H1 (cell line): ENCODE measurements around the gene ANKUB1. TPM values are rescaled to one million over a fixed set of nuclear protein-coding genes. Genes with fewer than 3 reads are reported as not detected.

Source experiments
- CTCF ChIA-PET: fragments of 300-600 bp; sonication (Branson Sonifier 250); formaldehyde crosslinking; loops from one replicate; lab custom pipeline; 2021; ENCODE audit not compliant: partially characterized antibody; lab: Charles Lee
- POLR2A ChIA-PET: fragments of 300-600 bp; sonication (Branson Sonifier 250); formaldehyde crosslinking; loops from one replicate; lab custom pipeline; 2021; ENCODE audit warnings: inconsistent platforms; ENCODE audit not compliant: partially characterized antibody; lab: Charles Lee
- DNase-seq, 2 experiments: peaks; one replicate each; pipeline versions ENCODE4 v3.0.0 to v3.0.0-alpha.2; 2010 to 2022; ENCODE audit warnings: low spot score in 2 of 2, low read depth in 1 of 2, mixed read lengths in 1 of 2
- FAIRE-seq: peaks from 2 replicates; lab custom pipeline; 2011; peaks lifted over from hg19 to GRCh38; lab: Jason Lieb, UNC
- H2AFZ ChIP-seq: 2 replicates; pipeline ENCODE4 v1.8.1; 2012; ENCODE audit warnings: low read length, inconsistent platforms
- H2AK5ac ChIP-seq: 2 replicates; pipeline ENCODE4 v1.6.1; 2013; ENCODE audit warnings: low read depth, low read length
- H2BK120ac ChIP-seq: replicated peaks from 2 replicates; pipeline ENCODE3; 2013; ENCODE audit warnings: low read depth, low read length, inconsistent platforms
- H2BK12ac ChIP-seq: 2 replicates; pipeline ENCODE4 v1.6.1; 2013; ENCODE audit warnings: low read depth, low read length
- H2BK15ac ChIP-seq: 2 replicates; pipeline ENCODE4 v1.6.1; 2013; ENCODE audit warnings: low read length
- H2BK20ac ChIP-seq: 2 replicates; pipeline ENCODE4 v1.6.1; 2013; ENCODE audit warnings: low read length
- H2BK5ac ChIP-seq: 2 replicates; pipeline ENCODE4 v1.6.1; 2013; ENCODE audit warnings: low read depth, low read length
- H3K14ac ChIP-seq: 2 replicates; pipeline ENCODE4 v1.6.1; 2013; ENCODE audit warnings: inconsistent platforms; ENCODE audit not compliant: insufficient read length
- H3K18ac ChIP-seq: 2 replicates; pipeline ENCODE4 v1.6.1; 2013; ENCODE audit warnings: low read length; ENCODE audit errors: extremely low read depth
- H3K23ac ChIP-seq: 2 replicates; pipeline ENCODE4 v1.6.1; 2013; ENCODE audit warnings: inconsistent platforms; ENCODE audit not compliant: insufficient read length
- H3K23me2 ChIP-seq: 2 replicates; pipeline ENCODE4 v1.6.1; 2013; ENCODE audit warnings: low read depth, low read length
- H3K27ac ChIP-seq: 2 replicates; pipeline ENCODE4 v1.6.1; 2011; ENCODE audit warnings: low read depth, low read length, inconsistent platforms
- H3K27me3 ChIP-seq, 4 experiments: replicated peaks in 1 of 4; 1 replicate in 1 of 4; 2 replicates in 3 of 4; pipeline versions ENCODE4 v1.6.1 to v1.8.1; 2011 to 2013; ENCODE audit warnings: low read length in 3 of 4, mild to moderate bottlenecking in 3 of 4, inconsistent platforms in 2 of 4, mixed read lengths in 2 of 4, moderate library complexity in 1 of 4; ENCODE audit not compliant: control insufficient read depth in 3 of 4, insufficient read depth in 3 of 4; ENCODE audit errors: extremely low read depth in 1 of 4
- H3K36me3 ChIP-seq, 4 experiments: 2 replicates each; pipeline versions ENCODE4 v1.6.1 to v1.8.1; 2011 to 2013; ENCODE audit warnings: mild to moderate bottlenecking in 4 of 4, low read length in 3 of 4, moderate library complexity in 2 of 4, control low read depth in 1 of 4, inconsistent platforms in 1 of 4; ENCODE audit not compliant: insufficient read depth in 4 of 4, control insufficient read depth in 2 of 4
- H3K4ac ChIP-seq: replicated peaks from 2 replicates; pipeline ENCODE3; 2013; ENCODE audit warnings: low read length, low read depth, mixed read lengths, inconsistent platforms; ENCODE audit not compliant: insufficient read length
- H3K4me1 ChIP-seq, 4 experiments: replicated peaks in 1 of 4; 1 replicate in 1 of 4; 2 replicates in 3 of 4; pipeline versions ENCODE4 v1.6.1 to v1.8.1; 2011 to 2013; ENCODE audit warnings: low read length in 3 of 4, inconsistent platforms in 2 of 4, mixed read lengths in 1 of 4; ENCODE audit not compliant: insufficient read depth in 4 of 4, control insufficient read depth in 3 of 4
- H3K4me2 ChIP-seq, 2 experiments: 2 replicates each; pipeline versions ENCODE4 v1.6.1 to v1.8.1; 2011 to 2013; ENCODE audit warnings: low read depth in 2 of 2, low read length in 2 of 2, control low read depth in 1 of 2, inconsistent platforms in 1 of 2, mild to moderate bottlenecking in 1 of 2; ENCODE audit not compliant: insufficient read depth in 1 of 2
- H3K4me3 ChIP-seq, 4 experiments: fragments of 200-600, 300-600 bp in 1 of 4; sonication (generic), shearing (Covaris generic), sonication (Bioruptor Twin) in 1 of 4; 2 replicates each; pipeline versions ENCODE4 v1.5.1 to v1.8.1; 2011 to 2016; ENCODE audit warnings: low read length in 4 of 4, low read depth in 3 of 4, control low read depth in 2 of 4, inconsistent platforms in 2 of 4, mild to moderate bottlenecking in 2 of 4, mixed read lengths in 1 of 4, moderate library complexity in 1 of 4; ENCODE audit not compliant: insufficient read depth in 2 of 4; ENCODE audit errors: extremely low read depth in 1 of 4
- H3K56ac ChIP-seq: replicated peaks from 2 replicates; pipeline ENCODE3; 2013; ENCODE audit warnings: low read depth, mild to moderate bottlenecking, mixed read lengths, low read length, inconsistent platforms; ENCODE audit not compliant: insufficient read length
- H3K79me1 ChIP-seq: 2 replicates; pipeline ENCODE4 v1.6.1; 2013; ENCODE audit warnings: low read depth, low read length, control low read depth
- H3K79me2 ChIP-seq, 2 experiments: 2 replicates each; pipeline versions ENCODE4 v1.6.1 to v1.8.1; 2012 to 2013; ENCODE audit warnings: low read length in 2 of 2, mild to moderate bottlenecking in 2 of 2, inconsistent platforms in 1 of 2; ENCODE audit not compliant: insufficient read depth in 2 of 2, control insufficient read depth in 1 of 2
- H3K9ac ChIP-seq, 4 experiments: replicated peaks in 1 of 4; 1 replicate in 1 of 4; 2 replicates in 3 of 4; pipeline versions ENCODE4 v1.6.1 to v1.8.1; 2011 to 2013; ENCODE audit warnings: low read depth in 3 of 4, low read length in 3 of 4, control low read depth in 2 of 4, mild to moderate bottlenecking in 2 of 4, moderate library complexity in 2 of 4, inconsistent platforms in 1 of 4; ENCODE audit errors: extremely low read depth in 1 of 4
- H3K9me3 ChIP-seq, 2 experiments: 2 replicates each; pipeline versions ENCODE4 v1.6.1 to v1.8.1; 2012 to 2013; ENCODE audit warnings: mild to moderate bottlenecking in 2 of 2, moderate library complexity in 2 of 2, control low read depth in 1 of 2, inconsistent platforms in 1 of 2, low read depth in 1 of 2, low read length in 1 of 2, mixed read lengths in 1 of 2; ENCODE audit not compliant: insufficient read depth in 2 of 2
- H4K20me1 ChIP-seq, 2 experiments: replicated peaks in 1 of 2; 2 replicates each; pipeline versions ENCODE3 to v1.8.1; 2011 to 2013; ENCODE audit warnings: inconsistent platforms in 2 of 2, low read length in 2 of 2, mild to moderate bottlenecking in 1 of 2; ENCODE audit not compliant: insufficient read depth in 2 of 2, control insufficient read depth in 1 of 2
- H4K5ac ChIP-seq: 2 replicates; pipeline ENCODE4 v1.6.1; 2013; ENCODE audit warnings: low read length, low read depth, mixed read lengths, inconsistent platforms; ENCODE audit not compliant: insufficient read length
- H4K8ac ChIP-seq: 2 replicates; pipeline ENCODE4 v1.8.0; 2013; ENCODE audit warnings: mild to moderate bottlenecking, moderate library complexity, low read length, inconsistent platforms; ENCODE audit not compliant: insufficient read depth; ENCODE audit errors: extremely low read depth
- H4K91ac ChIP-seq: replicated peaks from 2 replicates; pipeline ENCODE3; 2013; ENCODE audit warnings: low read length, mixed read lengths, inconsistent platforms; ENCODE audit not compliant: insufficient read length
- ZNF274 ChIP-seq: IDR thresholded peaks from 2 replicates; pipeline ENCODE4 v1.7.0; 2012; ENCODE audit warnings: low read length, borderline replicate concordance; ENCODE audit errors: extremely low read depth
- whole genome bisulfite sequencing, 2 experiments: shearing (Covaris generic) in 1 of 2; methylation state at CpG; one replicate each; pipeline versions ENCODE4 v1.1.6 to v1.1.7; 2013 to 2015; ENCODE audit warnings: low lambda C conversion rate in 2 of 2, mixed read lengths in 2 of 2, inconsistent platforms in 1 of 2, low coverage in 1 of 2, missing lambda C conversion rate in 1 of 2; ENCODE audit not compliant: insufficient replicate concordance in 2 of 2, insufficient coverage in 1 of 2, insufficient read length in 1 of 2; ENCODE audit errors: extremely low coverage in 1 of 2, missing lambda C conversion rate in 1 of 2; 5-methylcytosine and 5-hydroxymethylcytosine counted together
- polyA plus RNA-seq, 7 experiments: library from polyadenylated mRNA; depleted of rRNA in 3 of 7; stranded (reverse) in 5 of 7; unstranded in 2 of 7; fragments of >200 nt in 5 of 7; fragments of 200-250 nt in 2 of 7; gene quantifications; 1 replicate in 5 of 7; 2 replicates in 1 of 7; 4 replicates in 1 of 7; pipeline versions ENCODE4 v1.2.1 to v1.2.3, GENCODE V29; 2011 to 2013; ENCODE audit warnings: missing spikeins in 2 of 7, mixed read lengths in 2 of 7
- total RNA-seq: library from RNA; stranded (reverse); fragmentation: NEBNext Ultra II Directional; extraction: Animal tissue kit (Norgen Biotek cat#: 25700); gene quantifications from 2 replicates; pipeline ENCODE4 v1.2.1, GENCODE V29; 2021
- TF ChIP-seq, protein P1 (sequence below), 3 experiments: IDR thresholded peaks; 1 replicate in 2 of 3; 2 replicates in 1 of 3; pipeline versions ENCODE4 v1.5.1 to v1.6.1; 2011; ENCODE audit warnings: low read length in 3 of 3, mild to moderate bottlenecking in 3 of 3, inconsistent platforms in 2 of 3, low read depth in 1 of 3, moderate library complexity in 1 of 3; ENCODE audit not compliant: insufficient read depth in 1 of 3; ENCODE audit errors: control extremely low read depth in 1 of 3

Gene ANKUB1
- total and polyA plus RNA-seq, 2 of the 8 experiments (the other 6 are each of a cell fraction or from before 2014, with no cell fraction given) = not detected

DNA sequence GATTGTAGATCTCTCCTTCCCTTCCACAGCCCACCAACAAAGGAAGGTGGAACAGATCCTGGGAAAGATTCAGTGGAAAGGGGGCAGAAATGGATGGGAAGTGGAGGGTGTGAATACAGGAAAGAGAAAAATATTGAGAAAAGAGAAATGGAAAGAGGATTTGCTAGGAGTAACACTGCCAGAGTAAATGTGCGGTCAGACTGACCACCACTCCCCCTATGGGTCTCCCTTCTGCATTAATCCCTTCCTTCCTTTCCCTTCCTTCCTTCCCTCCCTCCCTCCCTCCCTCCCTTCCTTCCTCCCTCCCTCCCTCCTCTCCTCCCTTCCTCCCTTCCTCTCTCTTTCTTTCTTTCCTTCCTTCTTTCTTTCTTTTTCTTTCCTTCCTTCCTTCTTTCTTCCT, 28.1 kb downstream of the ANKUB1 start:
- Histone ChIP-seq H3K4me1 (no peaks in the 10 kb centered on the region), H3K27ac (no peak overlapping the region), H3K56ac (no peak overlapping the region), H2AK5ac (no peak overlapping the region), H2BK20ac (no peak overlapping the region), H3K79me2 (no peaks in the 10 kb centered on the region), H3K14ac (no peak overlapping the region), H3K36me3 (no peaks in the 10 kb centered on the region), H2BK120ac (no peak overlapping the region), H2BK12ac (no peak overlapping the region), H4K91ac (no peak overlapping the region), H2BK5ac (no peak overlapping the region), H3K23ac (no peak overlapping the region), H3K4ac (no peak overlapping the region), H3K27me3 (no peaks in the 10 kb centered on the region), H3K9ac (no peak overlapping the region), H4K20me1 (no peaks in the 10 kb centered on the region), H3K18ac (no peak overlapping the region), H3K23me2 (no peaks in the 10 kb centered on the region; the same call in 1 of the 2 replicates), H3K9me3 (no peaks in the 10 kb centered on the region), H3K4me2 (no peak overlapping the region), H3K79me1 (no peaks in the 10 kb centered on the region), H3K4me3 (no peak overlapping the region), H4K5ac (no peak overlapping the region), H2BK15ac (no peak overlapping the region), H4K8ac (no peak overlapping the region), H2AFZ (no peak overlapping the region)
- POLR2A ChIA-PET = interaction anchor here (2.0 kb wide), 1 partner anchor 12 kb away, joined by 7 read pairs; the partner anchor contains the start of gene COMMD2
- WGBS, 2 experiments = no CpG with 5 or more reads among the region's 1 CpG
- DNase-seq (no peak), FAIRE-seq (no peak)
- no peak for TF ChIP-seq ZNF274
- TF ChIP-seq, protein P1, sequence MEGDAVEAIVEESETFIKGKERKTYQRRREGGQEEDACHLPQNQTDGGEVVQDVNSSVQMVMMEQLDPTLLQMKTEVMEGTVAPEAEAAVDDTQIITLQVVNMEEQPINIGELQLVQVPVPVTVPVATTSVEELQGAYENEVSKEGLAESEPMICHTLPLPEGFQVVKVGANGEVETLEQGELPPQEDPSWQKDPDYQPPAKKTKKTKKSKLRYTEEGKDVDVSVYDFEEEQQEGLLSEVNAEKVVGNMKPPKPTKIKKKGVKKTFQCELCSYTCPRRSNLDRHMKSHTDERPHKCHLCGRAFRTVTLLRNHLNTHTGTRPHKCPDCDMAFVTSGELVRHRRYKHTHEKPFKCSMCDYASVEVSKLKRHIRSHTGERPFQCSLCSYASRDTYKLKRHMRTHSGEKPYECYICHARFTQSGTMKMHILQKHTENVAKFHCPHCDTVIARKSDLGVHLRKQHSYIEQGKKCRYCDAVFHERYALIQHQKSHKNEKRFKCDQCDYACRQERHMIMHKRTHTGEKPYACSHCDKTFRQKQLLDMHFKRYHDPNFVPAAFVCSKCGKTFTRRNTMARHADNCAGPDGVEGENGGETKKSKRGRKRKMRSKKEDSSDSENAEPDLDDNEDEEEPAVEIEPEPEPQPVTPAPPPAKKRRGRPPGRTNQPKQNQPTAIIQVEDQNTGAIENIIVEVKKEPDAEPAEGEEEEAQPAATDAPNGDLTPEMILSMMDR (IDR thresholded peaks at IDR 0.05; ENCODE audit: control extremely low read depth in 1 of 3, insufficient read depth in 1 of 3, low read depth in 1 of 3, low read length in 3 of 3) = peak in 1 of 3 experiments; percentile 1; a peak in 1 of 4 replicates
- CTCF ChIA-PET = interaction anchor here (0.9 to 4.2 kb wide), 6 partner anchors 11 to 172 kb away, joined by 3 to 40 read pairs (median 4); partner anchors contain the start of gene ANKUB1
